Hematopoietic multipotent progenitor cell treated with erythropoietin and hydrocortisone succinate and interleukin-3 and kit ligand, for 6 days (in vitro differentiated cells): ENCODE measurements around the gene ANKRD28.

Source experiments
- DNase-seq: peaks from one replicate; pipeline ENCODE4 v3.0.0-alpha.2; 2015

ANKRD28 gene

GRCh38 chr3:15660055-15660935, 137.5 kb downstream of the ANKRD28 start:
- DNase-seq: no peak

- DNase-seq: no peak
Measured at GRCh38 chr3:15659254-15659975, 138.4 kb downstream of the ANKRD28 start.

GRCh38 chr3:15657016-15657415, 140.8 kb downstream of the ANKRD28 start:
- DNase-seq: no peak

DNA sequence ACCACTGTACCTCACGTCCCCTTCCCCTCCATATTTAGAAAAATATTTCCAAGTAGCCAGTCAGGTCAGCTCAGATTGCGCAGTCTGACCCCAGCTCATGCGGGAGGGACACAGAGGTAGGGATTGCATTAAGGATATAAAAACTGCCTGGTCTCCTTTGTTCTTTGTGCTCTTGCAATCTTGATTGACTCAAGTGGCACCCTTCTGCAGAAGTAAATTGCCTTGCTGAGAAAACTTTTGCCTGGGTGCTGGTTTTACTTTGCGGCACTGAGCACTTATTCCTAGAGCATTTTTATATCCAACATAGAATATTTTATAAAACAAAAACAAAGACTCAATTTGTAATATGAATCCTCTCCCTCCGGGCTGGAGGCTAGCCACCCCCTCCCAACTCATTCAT, 141.4 kb downstream of the ANKRD28 start:
- no peak for DNase-seq

- DNase-seq: no peak
Measured at GRCh38 chr3:15654891-15655290, 142.9 kb downstream of the ANKRD28 start.

DNA sequence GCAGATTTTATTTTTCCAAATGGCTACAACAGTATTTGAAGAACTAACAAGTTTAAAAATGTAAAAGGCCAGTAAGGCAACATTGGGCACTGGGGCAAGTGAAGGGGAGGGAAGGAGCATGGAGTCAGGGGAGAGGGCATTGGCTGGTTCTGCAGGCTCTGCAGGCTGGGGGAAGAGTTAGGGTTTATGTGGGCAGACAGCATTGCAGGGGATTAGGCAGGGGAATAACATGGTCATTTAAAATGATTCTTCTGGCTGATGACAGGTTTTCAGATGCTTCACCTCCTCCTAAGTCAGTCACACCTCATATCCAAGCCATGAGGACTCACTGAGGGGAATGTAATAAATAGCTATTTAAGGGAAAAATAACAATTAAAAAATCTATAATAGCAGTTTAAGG, 143.7 kb downstream of the ANKRD28 start:
- DNase-seq: no peak

GRCh38 chr3:15653321-15653720, 144.5 kb downstream of the ANKRD28 start:
- no peak for DNase-seq

DNA sequence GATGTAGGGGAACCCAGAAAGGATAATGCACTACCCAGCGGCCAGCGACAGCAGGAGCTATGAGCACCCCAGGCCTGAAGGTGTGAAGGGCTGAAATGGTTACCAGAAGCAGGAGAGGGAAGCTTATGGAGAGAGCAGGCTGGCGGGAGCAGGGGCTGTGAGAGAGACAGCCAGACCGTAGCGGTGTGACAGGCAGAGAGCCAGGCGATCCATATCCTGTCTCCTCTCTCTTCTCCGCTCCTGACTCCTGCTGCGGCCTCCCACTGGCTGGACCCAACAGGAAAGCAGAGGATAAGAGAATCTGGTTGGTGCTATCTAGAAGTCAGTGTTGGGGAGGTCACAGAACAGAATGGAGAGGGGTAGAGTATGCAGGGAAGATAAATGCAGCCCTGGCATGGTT, 146.4 kb downstream of the ANKRD28 start:
- no peak for DNase-seq

DNA sequence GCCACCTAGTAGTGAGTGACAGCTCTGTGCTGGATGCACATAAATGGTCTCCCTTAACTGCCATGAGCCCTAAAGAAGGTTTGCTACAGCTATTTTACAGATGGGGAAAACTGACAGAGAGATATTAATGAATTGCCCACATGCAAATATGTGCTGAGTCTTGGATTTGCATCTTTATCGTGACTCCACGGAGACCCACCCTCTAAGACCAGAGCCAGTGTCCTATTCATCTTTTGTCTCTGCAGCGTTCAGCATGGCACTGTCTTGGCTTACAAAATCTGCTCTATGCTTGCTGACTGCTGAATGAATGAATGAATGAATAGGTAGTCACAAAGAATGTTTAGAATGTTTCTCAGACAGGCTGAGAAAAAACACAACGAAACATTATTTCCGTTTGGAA, 147.9 kb downstream of the ANKRD28 start:
- DNase-seq: no peak

DNA sequence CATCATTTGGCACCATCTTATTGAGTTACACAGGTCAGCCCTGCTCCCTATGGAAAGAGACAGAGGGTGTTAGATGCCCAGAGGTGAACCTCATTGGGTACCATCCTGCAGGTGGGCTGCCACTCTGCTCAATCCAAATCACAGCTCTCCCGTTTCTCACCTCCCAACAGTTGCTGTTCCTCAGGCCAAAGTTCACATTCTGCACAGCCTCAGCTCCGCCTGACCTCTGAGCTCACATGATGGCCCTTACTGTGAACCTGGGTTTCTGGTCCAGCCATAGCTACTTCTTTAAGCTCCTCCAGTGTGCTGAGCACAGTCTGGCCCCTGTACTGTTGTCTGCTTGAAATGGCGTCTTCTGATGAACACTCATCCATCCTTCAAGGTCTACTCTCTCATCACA, 148.4 kb downstream of the ANKRD28 start:
- no peak for DNase-seq

DNA sequence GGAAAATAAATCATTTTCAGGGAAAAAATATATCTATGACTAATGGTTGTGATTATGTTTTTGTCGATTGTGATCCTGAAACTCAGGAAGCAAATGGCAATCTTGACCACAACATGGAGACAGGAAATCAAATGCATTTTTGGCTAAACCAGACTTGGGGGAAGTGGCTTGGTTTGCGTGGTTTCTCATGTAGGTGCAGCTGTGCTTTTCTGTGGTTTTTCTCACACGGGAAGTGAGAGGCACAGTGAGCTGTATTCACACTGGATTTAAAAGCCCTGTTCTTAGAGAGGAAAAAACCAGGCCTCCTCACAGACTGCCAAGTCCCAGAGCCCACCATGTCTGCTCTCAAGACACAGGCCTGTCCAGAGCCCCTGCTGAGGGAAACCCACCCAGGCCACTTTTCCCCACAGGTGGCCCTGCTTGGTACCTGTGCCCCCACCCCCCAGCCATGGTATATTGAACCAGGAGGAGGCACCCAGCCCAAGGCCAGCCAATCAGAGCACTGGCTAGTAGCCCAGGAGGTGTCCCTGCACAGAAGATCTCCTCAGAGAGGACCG, 150.1 kb downstream of the ANKRD28 start:
- DNase-seq: peak; percentile 58

DNA sequence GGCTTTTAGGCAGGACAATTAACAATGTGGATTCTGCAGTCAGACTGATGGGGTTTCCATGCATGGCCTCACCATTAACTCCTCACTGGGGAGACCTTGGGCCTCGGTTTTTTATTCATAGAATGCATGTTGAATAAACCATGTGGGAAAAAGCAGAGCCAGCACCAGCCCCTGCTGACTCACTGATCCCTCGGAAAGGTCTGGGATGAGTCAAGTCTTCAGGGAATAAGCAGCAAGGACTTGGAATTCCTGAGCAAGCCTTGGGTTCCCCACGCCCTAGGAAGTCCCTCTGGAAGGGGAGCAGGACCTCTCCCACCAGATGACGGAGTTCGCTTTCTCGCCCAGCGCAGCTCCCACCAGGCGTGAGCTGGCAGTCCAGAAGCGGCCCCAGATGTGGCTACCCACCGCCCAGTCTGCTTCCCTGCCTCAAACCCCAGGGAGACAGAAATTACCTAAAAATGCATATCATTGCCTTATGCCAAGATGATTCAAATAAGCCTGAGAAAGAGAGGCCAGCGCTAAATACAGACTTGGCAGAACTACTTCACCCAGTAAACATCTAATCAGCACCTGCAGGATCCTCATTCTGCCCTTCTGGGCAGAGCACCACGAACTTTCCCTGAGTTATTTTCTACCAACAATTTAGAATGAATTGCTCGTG, 150.8 kb downstream of the ANKRD28 start:
- no peak for DNase-seq

DNA sequence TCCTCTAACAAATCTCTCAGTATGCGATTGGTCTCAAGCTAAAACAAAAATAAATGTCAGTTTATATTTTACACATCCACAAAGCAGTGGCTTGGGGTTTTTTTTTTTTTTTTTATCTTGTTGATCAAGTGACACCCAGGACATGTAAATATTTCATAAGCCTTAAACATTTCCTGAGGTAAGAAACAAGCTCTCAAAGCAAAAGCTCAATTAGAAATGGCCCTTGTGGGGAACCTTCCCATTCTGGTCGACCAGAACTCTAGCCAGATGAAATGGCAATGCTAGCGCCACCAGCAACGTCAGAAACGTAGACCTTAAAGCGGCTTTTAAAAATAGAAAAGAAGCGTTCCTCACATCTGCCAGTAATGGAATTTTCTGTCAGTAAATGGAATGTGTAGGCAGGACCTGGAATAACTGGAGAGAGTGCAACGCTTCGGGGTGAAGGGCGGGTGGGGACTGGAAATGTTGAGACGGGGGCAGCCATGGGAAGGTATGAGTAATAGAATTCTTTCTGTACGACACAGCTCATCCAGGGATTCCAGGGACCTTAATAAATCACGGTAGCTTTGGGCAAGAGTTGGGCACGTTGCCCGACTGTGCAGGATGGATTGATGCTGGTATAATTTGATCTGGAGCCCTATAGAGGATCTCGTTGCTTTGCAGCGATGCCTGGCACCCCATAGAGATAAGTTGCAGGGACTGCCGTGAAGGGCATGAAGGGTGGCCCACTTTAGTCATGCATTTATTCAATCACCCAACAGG, 151.9 kb downstream of the ANKRD28 start:
- no peak for DNase-seq

DNA sequence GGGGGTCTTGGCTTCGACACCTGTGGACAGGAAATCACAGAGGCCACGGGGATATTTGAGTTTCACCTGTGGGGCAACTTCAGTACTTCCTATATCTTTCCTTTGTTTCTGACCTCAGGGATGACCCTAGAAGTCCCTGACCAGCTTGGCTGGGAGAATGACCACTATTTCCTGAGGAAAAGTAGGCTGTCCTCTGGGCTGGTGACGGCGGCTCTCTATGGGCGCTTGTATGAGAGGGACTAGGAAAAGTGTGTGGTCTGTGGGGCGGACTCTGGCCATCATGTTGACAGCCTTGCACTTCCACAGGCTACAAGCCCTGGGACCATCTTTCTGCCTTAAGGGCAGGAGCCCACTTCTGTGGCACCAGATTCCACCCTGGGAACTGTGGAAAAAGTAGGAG, 152.5 kb downstream of the ANKRD28 start:
- DNase-seq: no peak

GRCh38 chr3:15638891-15639262, 158.9 kb downstream of the ANKRD28 start:
- DNase-seq: no peak

DNA sequence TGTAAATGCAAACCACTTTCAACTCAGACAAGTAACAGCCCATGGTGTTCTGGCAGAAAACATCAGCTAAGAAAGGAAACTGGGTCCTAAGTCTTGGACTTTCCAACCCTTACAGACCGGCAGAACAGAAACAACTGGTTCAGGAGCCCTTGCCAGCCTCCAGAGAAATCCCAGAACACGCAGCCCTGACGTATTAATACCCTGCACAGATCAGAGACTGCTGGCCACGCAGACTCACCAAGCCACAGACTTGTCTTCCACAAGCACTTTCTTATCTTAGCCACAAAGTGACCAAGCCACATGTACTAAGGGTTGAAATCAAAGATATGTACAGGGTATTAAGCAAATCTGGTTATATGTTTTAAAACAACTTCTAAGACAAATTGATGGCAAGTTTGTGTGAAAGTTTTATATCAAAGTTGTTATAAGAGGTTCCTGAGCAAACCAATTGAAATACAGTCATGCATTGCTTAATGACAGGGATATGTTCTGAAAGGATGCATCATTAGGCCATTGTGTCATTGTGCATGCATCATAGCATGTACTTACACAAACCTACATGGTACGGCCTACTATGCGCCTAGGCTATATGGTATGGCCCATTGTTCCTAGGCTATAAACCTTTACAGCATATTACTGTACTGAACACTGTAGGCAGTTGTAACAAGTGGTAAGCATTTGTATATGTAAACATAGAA, 159.4 kb downstream of the ANKRD28 start:
- DNase-seq: peak; percentile 21

GRCh38 chr3:15637131-15637951, 160.4 kb downstream of the ANKRD28 start:
- no peak for DNase-seq

DNA sequence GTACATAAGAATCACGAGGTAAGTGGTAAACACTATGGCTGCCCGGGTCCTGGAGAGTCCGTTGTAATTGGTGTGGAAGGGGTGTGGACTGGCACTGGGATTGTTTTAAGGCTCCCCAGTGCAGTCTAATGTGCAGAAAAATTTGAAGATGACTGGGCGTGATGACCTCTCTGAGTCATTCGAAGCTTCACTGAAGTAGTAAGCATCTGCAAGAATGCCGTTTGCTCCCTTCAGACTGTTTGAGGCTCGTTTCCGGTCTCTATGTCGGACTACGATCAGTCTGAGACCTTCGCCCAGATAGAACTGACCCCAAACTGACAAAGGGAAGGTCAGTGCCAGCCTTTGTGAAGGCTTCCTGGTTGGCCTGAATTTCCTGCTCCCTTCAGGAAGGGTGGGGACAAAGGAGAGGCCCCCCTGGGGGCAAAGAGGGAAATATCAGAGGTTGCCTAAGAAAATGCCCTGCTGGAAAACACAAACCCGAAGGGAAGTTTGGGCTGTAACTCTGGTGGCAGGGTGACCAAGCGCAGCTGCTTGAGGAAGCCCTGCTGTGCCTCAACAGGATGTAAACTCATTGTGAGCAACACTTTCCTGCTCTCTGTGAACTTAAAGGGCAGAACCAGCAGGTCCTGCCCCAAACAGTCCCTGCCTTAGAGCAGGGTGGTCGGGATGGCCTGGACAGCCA, 161.6 kb downstream of the ANKRD28 start:
- no peak for DNase-seq

GRCh38 chr3:15635121-15635661, 162.6 kb downstream of the ANKRD28 start:
- DNase-seq: no peak

GRCh38 chr3:15634671-15635070, 163.1 kb downstream of the ANKRD28 start:
- DNase-seq: no peak
